ENCODE data around the gene MYLK4.

DNA sequence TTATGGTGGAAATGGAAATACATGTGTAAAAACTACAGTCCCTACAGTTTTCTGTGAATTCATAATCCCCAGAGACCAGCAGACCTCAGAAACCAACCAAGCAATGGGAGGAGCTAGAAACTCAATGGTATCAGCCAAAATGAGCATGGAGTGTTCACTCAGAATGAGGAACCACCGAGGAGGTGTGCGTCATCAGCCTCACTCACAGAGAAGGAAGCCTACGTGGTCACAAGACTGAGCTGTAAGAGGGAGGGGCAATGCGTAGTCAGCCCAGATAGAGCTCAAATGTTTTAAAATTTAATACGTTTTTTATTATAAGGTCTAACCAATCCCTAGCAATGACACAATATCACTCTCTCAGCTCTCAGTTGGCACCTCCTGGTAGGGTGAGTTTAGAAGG lies 17.4 kb downstream of the MYLK4 start:
- TF ChIP-seq, protein P1, sequence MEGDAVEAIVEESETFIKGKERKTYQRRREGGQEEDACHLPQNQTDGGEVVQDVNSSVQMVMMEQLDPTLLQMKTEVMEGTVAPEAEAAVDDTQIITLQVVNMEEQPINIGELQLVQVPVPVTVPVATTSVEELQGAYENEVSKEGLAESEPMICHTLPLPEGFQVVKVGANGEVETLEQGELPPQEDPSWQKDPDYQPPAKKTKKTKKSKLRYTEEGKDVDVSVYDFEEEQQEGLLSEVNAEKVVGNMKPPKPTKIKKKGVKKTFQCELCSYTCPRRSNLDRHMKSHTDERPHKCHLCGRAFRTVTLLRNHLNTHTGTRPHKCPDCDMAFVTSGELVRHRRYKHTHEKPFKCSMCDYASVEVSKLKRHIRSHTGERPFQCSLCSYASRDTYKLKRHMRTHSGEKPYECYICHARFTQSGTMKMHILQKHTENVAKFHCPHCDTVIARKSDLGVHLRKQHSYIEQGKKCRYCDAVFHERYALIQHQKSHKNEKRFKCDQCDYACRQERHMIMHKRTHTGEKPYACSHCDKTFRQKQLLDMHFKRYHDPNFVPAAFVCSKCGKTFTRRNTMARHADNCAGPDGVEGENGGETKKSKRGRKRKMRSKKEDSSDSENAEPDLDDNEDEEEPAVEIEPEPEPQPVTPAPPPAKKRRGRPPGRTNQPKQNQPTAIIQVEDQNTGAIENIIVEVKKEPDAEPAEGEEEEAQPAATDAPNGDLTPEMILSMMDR (IDR thresholded peaks at IDR 0.05), result no peak
- TF ChIP-seq ZFX (IDR thresholded peaks at IDR 0.05; ENCODE audit: borderline replicate concordance), result no peak
